ENCODE results near the gene ATP6V0D1.

ATP6V0D1 gene

GRCh38 chr16:67463691-67464090 lies 17.3 kb downstream of the ATP6V0D1 start:
- DNase-seq (ENCODE audit: low read depth in 1 of 2, low spot score in 1 of 2): no peak

- DNase-seq (ENCODE audit: low read depth in 1 of 2, low spot score in 1 of 2): no peak
Observed at GRCh38 chr16:67463059-67463458, 17.9 kb downstream of the ATP6V0D1 start.

DNA sequence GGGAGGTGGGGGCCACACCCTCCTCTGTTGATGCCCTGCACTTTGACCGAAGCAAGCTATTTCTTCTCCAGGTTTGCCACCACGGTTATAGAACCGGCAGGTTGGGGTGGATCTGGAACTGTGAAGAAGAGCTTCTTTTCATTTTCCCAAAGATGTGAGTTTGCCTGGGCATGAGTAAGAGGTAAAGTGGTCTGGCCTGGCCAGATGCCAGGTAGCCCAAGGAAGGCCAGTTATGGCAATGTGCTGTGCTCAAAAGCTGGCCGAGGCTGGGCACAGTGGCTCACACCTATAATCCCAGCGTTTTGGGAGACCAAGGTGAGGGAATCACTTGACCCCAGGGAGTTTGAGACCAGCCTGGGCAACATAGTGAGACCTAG lies 18.7 kb downstream of the ATP6V0D1 start:
- DNase-seq (ENCODE audit: low read depth in 1 of 2, low spot score in 1 of 2): no peak

GRCh38 chr16:67461600-67462278 lies 19.2 kb downstream of the ATP6V0D1 start:
- no peak for DNase-seq (ENCODE audit: low read depth in 1 of 2, low spot score in 1 of 2)

- DNase-seq (ENCODE audit: low read depth in 1 of 2, low spot score in 1 of 2): no peak
Observed at GRCh38 chr16:67460961-67461360, 20.0 kb downstream of the ATP6V0D1 start.

DNA sequence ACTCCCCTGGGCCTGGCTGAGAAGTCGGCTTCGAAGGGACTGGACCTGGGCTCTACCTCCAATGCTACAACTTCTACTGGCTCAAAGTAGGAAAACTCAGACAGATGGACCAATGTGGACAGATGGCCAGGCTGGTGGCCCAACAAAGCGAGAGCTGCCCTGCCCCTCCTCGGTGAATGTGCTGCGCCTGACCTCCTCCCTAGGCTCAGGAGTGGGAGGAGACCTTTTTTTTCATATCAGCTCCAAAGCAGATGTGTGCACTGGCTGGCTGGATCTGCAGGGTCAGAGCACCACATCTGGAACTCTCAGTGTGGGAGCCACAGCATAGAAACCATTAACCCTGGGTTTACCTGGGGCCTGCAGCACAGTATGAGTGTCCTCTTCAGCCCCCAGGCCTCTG lies 20.8 kb downstream of the ATP6V0D1 start:
- no peak for DNase-seq (ENCODE audit: low read depth in 1 of 2, low spot score in 1 of 2)

GRCh38 chr16:67459861-67460150 lies 21.2 kb downstream of the ATP6V0D1 start:
- no peak for DNase-seq (ENCODE audit: low read depth in 1 of 2, low spot score in 1 of 2)

DNA sequence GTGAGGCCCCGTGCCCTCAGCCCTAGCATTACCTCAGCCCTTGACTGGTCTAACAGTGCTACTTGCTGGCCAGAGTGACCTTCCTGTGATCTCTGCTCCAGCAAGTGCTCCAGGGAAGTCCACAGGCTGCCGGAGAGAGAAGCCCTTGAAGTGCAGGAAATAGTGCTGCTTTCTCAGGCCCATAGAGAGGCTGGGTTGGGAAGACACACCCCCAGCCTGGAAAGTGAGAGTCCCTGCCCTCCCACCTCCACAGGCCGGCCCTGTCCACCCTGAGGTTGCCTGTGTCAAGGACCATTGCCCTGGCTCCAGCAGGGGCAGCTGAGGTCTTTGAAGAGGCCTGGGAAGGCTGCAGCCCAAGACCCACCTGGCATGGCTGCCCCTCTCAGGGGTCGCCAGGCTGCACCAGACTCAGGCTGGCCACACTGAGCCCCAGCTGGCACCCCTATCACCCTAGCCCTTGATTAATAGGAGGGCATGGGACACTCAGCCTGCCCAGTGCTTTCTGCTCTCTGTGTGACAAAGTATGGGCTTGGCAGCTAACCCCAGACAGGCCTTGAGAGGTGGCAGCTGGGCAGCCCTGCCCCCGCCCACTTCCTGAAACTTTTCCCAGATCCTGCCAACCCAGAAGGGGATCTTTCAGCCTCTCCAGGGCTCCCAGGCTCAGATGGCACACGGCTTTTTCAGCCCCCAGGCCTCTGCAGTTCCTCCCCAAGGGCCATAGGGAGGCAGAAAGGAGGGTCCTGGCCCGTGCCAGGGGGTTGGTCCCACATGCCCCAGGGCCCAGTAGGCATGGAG lies 21.7 kb downstream of the ATP6V0D1 start:
- DNase-seq (ENCODE audit: low read depth in 1 of 2, low spot score in 1 of 2): no peak

DNA sequence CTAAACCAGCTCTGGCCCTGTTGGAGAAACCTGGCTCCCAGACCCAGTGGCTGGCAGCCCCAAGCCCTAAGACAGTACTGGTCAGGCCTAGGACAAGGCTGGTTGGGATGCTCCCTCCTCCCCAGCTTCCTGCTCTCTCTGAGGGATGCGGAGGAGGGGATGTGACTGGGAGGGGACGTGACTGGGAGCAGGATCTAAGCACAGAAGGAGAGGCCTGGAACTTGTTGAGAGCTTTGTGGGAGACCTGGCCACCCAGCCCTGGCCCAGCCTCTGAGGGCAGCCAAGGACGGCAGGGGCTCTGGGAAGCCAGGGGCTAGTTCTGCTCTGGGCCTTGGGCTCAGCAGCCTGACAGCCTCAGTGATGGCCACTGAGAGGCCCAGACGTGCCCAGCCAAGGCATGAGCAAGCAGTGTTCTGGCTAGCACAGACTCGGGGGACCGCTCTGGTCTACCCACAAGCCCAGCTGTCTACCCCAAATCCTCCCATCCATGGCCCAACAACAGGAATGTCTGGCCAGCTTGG lies 22.8 kb downstream of the ATP6V0D1 start:
- DNase-seq (ENCODE audit: low read depth in 1 of 2, low spot score in 1 of 2): no peak

GRCh38 chr16:67457611-67458010 lies 23.3 kb downstream of the ATP6V0D1 start:
- no peak for DNase-seq (ENCODE audit: low read depth in 1 of 2, low spot score in 1 of 2)

GRCh38 chr16:67456391-67457081 lies 24.4 kb downstream of the ATP6V0D1 start:
- no peak for DNase-seq (ENCODE audit: low read depth in 1 of 2, low spot score in 1 of 2)

DNA sequence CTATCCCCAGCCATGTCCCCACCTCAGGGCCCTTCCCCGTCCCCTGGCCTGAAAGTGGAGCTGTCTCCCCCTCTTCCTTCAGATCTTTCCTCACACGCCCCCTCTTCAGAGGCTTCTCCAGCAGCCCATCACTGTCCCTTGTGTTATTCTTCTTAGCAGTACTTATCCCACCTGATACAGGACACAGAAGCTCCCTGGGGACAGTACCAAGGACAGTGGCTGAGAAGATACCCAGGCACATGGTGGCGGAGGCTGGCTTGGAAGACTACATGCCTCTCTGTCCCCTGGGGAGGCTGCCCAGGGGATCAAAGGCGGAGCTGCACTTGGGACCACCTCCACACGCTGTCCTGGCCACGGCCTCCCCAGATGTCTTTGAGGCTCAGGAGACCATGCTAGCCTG lies 26.1 kb downstream of the ATP6V0D1 start:
- no peak for DNase-seq (ENCODE audit: low read depth in 1 of 2, low spot score in 1 of 2)

- no peak for DNase-seq (ENCODE audit: low read depth in 1 of 2, low spot score in 1 of 2)
Observed at GRCh38 chr16:67454104-67454503, 26.9 kb downstream of the ATP6V0D1 start.

DNA sequence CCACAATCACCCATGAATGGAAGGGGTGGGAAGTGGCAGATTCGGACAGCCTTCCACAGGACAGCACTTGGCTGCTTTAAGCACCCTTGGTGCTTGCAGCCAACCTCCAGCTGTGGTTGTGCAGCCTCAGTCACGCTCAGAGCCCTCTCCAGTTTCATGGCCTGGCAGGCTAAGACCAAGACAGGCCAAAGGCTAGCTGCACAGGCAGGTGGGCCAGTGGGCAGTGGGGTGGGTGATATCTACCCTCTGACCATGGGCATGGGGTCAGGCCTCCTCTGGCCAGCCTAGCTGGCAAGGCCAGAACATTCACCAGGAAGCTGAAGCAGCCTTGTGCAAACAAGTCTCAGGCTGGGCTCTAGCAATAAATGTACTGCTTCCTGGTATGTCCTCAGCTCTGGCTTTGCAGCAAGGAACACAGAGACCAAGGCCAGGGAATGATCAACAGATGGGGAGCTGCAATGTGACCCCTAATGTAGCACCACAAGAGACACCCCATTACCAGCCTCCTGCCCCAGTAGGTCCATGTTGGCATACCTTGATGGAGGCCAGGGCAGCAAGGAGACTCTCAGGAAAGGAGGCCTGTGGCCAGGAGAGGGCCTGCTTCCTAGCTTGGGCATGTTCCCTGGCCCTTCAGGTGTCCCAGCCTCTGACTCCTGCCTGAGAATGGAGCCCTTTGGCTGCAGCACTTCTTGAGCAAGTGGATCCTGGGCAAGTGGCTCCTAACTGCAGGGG lies 29.1 kb downstream of the ATP6V0D1 start:
- DNase-seq (ENCODE audit: low read depth in 1 of 2, low spot score in 1 of 2): no peak

GRCh38 chr16:67451061-67451703 lies 29.8 kb downstream of the ATP6V0D1 start:
- no peak for DNase-seq (ENCODE audit: low read depth in 1 of 2, low spot score in 1 of 2)

DNA sequence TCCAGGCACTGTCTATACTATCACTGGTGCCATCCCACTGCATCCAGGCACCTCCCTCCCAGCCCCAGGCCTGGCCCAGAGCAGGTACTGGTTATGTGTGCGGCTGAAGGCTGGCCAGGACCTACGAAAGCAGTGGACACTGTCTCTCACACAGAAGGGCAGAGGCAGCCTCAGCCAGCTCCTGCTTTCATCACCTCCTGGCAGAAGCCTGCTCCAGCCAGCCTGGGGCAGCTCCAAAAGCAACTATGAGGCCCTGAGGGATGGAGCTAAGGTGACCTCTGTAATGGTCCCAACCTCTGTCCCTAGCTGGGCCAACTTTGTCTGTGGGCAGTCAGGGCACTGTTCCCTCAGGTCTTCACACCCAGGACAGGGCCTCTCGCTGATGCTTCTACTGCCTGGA lies 31.2 kb downstream of the ATP6V0D1 start:
- no peak for DNase-seq (ENCODE audit: low read depth in 1 of 2, low spot score in 1 of 2)

GRCh38 chr16:67449336-67449735 lies 31.6 kb downstream of the ATP6V0D1 start:
- no peak for DNase-seq (ENCODE audit: low read depth in 1 of 2, low spot score in 1 of 2)

DNA sequence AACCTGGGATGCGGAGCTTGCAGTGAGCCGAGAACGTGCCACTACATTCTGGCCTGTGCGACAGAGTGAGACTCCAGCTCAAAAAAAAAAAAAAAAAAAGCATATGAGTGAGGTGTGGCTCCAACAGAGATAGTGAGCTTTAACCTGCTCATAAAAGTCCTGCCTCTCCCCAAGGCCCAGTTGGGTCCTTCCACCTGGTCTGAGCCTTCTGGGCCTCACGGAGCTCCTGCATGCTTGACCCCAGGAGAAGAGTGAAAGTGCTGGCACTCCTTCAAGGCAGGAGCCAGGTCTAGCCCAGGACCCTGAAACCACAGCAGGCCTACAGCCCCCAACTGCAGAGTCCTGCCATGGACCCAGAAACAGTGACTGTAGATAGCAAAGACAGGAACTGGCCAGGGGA lies 32.4 kb downstream of the ATP6V0D1 start:
- no peak for DNase-seq (ENCODE audit: low read depth in 1 of 2, low spot score in 1 of 2)

GRCh38 chr16:67447508-67448076 lies 33.4 kb downstream of the ATP6V0D1 start:
- DNase-seq (ENCODE audit: low read depth in 1 of 2, low spot score in 1 of 2): peak; percentile 23 to 42

DNA sequence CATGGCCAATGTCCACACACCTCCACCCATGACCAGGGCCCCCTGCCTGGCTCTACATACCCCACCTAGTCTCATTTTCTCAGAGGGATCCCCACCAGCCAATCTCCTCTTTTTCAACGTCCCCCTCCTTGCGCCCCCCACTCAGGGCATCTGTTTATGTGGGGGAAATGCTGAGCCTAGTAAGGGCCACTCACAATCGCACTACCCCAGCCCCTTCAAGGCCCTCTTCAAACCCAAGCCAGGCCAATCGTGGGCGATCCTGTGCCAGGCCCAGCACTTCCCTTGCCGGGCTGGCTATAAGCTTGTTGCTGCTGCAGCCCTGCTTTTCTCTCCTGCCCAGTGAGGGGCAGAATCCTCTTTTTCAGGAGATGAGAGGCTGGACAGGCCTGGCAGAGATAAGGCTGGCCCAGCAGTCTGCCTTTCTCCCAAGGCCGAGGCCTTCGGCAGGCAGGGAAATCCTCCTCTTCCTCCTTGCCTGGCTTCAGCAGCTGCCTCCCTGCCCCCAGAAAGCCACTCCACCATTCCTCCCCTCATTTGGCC lies 33.9 kb downstream of the ATP6V0D1 start:
- no peak for DNase-seq (ENCODE audit: low read depth in 1 of 2, low spot score in 1 of 2)

All from activated T-helper 1 cell treated with anti-CD3 and anti-CD28 coated beads, Interleukin-2, amount 50 U/mL, for 16 hours (primary cell).